ENCODE results near the gene GPR162. TPM values are rescaled to one million over a fixed set of nuclear protein-coding genes. Genes with fewer than 3 reads are reported as not detected.

GPR162 gene
- polyA plus RNA-seq, 2 of the 4 experiments (the other 2 are of a cell fraction) = 1.7 to 1.8 TPM

- ChIA-PET POLR2A (interaction anchor here (0.9 to 2.6 kb wide), 4 partner anchors 22 to 140 kb away, joined by 3 to 20 read pairs (median 6); partner anchors contain the start of genes CDCA3, MLF2, USP5 and ZNF384), CTCF (interaction anchor here (0.7 to 29.8 kb wide), 18 partner anchors 12 to 131 kb away, joined by 3 to 306 read pairs (median 4); partner anchors contain the start of genes CD4, COPS7A, GNB3 and MLF2)
- Histone ChIP-seq H3K4me1 (peaks cover 19% of the 10 kb centered on the region), H3K9me3 (no peaks in the 10 kb centered on the region), H3K27ac (peak overlapping the region; percentile 87 to 96), H3K4me3 (peak overlapping the region; percentile 87), H3K4me2 (peak overlapping the region; percentile 72)
- WGBS (ENCODE audit: missing lambda C conversion rate) = 65% methylated on average over 19 of the region's 19 CpGs
- TF ChIP-seq MYC (IDR thresholded peaks at IDR 0.05; ENCODE audit: borderline replicate concordance, low read length) (no peak), POLR2A (IDR thresholded peaks at IDR 0.05; ENCODE audit: low read length) (0 out of 2 replicates have a peak, but pooled peaks have one; percentile 24)
- FAIRE-seq = no peak
- peak; percentile 16 to 63; a peak in 3 of 6 replicates for ATAC-seq
- DNase-seq (ENCODE audit: low read depth in 1 of 2, low spot score in 1 of 2) = peak; percentile 52 to 64
Observed at GRCh38 chr12:6829536-6830220, 8.1 kb downstream of the GPR162 start.

GRCh38 chr12:6830286-6830890, 8.8 kb downstream of the GPR162 start:
- Histone ChIP-seq H3K4me1 (peaks cover 19% of the 10 kb centered on the region), H3K4me2 (no peak overlapping the region), H3K9me3 (no peaks in the 10 kb centered on the region), H3K4me3 (no peak overlapping the region), H3K27ac (no peak overlapping the region)
- ChIA-PET CTCF (interaction anchor here (0.9 to 29.8 kb wide), 9 partner anchors 12 to 95 kb away, joined by 3 to 306 read pairs (median 4); partner anchors contain the start of genes CD4, GNB3 and MLF2), POLR2A (interaction anchor here (1.5 kb wide), 1 partner anchor 21 kb away, joined by 7 read pairs; the partner anchor contains the start of genes CDCA3 and USP5)
- TF ChIP-seq KDM1A (IDR thresholded peaks at IDR 0.05; ENCODE audit: low read depth) (no peak), CEBPB (IDR thresholded peaks at IDR 0.05) (no peak), ZFP36 (IDR thresholded peaks at IDR 0.05; ENCODE audit: borderline replicate concordance, partially characterized antibody) (no peak)
- no peak for ATAC-seq
- no peak for FAIRE-seq
- 91% methylated on average over 9 of the region's 11 CpGs for WGBS (ENCODE audit: missing lambda C conversion rate)
- DNase-seq (ENCODE audit: low read depth in 1 of 2, low spot score in 1 of 2) = no peak

- Histone ChIP-seq H3K4me2 (no peak overlapping the region), H3K4me3 (no peak overlapping the region), H3K9me3 (no peaks in the 10 kb centered on the region), H3K4me1 (peaks cover 19% of the 10 kb centered on the region), H3K27ac (no peak overlapping the region)
- 91% methylated on average over 6 of the region's 6 CpGs for WGBS (ENCODE audit: missing lambda C conversion rate)
- CTCF ChIA-PET = interaction anchor here (0.9 to 29.8 kb wide), 8 partner anchors 11 to 96 kb away, joined by 3 to 306 read pairs (median 4); partner anchors contain the start of genes CD4, GNB3 and MLF2
- DNase-seq (ENCODE audit: low read depth in 1 of 2, low spot score in 1 of 2) (no peak), ATAC-seq (no peak), FAIRE-seq (no peak)
- POLR2A ChIA-PET = no interaction called here
- TF ChIP-seq NPAS2 (CRISPR knock-in tag; IDR thresholded peaks at IDR 0.05; ENCODE audit: borderline replicate concordance) (no peak), CTCF (IDR thresholded peaks at IDR 0.05) (no peak), MAX (IDR thresholded peaks at IDR 0.05) (no peak), BHLHE40 (IDR thresholded peaks at IDR 0.05; ENCODE audit: low read depth, low read length) (no peak), USF2 (IDR thresholded peaks at IDR 0.05) (no peak), HOXB5 (CRISPR knock-in tag; IDR thresholded peaks at IDR 0.05) (no peak), MAZ (IDR thresholded peaks at IDR 0.05; ENCODE audit: borderline replicate concordance, low read depth, low read length) (no peak), REST (IDR thresholded peaks at IDR 0.05) (no peak), EP300 (IDR thresholded peaks at IDR 0.05) (no peak), ATOH8 (CRISPR knock-in tag; IDR thresholded peaks at IDR 0.05; ENCODE audit: low read depth) (no peak)
Observed at GRCh38 chr12:6830999-6831398, 9.4 kb downstream of the GPR162 start.
